HCT116 (cell line): ENCODE data around the gene FAM20C. TPM values are rescaled to one million over a fixed set of nuclear protein-coding genes. Genes with fewer than 3 reads are reported as not detected.

Source experiments
- ATAC-seq: fragments of 200-7000 bp; cut with Tn5 transposase; 2 replicates; pipeline ENCODE4 v1.9.1; 2020; ENCODE audit warnings: mild to moderate bottlenecking, moderate library complexity
- BruUV-seq: library from RNA; stranded (reverse); fragments of 400-500 nt; replicated peaks from 2 replicates; lab custom pipeline; 2021; lab: Mats Ljungman, UMichigan
- CTCF ChIA-PET: fragments of 300-600 bp; sonication (Branson Sonifier 250); formaldehyde crosslinking; loops from one replicate; lab custom pipeline; 2021; ENCODE audit warnings: antibody characterized with exemption; lab: Charles Lee
- POLR2A ChIA-PET: fragments of 300-600, 350-600 bp; sonication (Branson Sonifier 250); formaldehyde crosslinking; loops from one replicate; lab custom pipeline; 2021; ENCODE audit warnings: antibody characterized with exemption; lab: Charles Lee
- RAD21 ChIA-PET, 2 experiments: fragments of 300-600 bp; sonication (Branson Sonifier 250); formaldehyde crosslinking; loops; one replicate each; lab custom pipeline; 2023; ENCODE audit warnings: low total read pairs in 2 of 2; ENCODE audit not compliant: uncharacterized antibody in 2 of 2, unreplicated experiment in 2 of 2, low non-redundant PET in 1 of 2; lab: Charles Lee
- DNase-seq: peaks from one replicate; pipeline ENCODE4 v3.0.0-alpha.2; 2010; ENCODE audit warnings: low read depth, low spot score
- H2AFZ ChIP-seq: fragments of 200-600 bp; shearing (Covaris generic), sonication (generic); 2 replicates; pipeline ENCODE4 v1.6.1; 2017; ENCODE audit warnings: low read depth, mixed run types, mixed read lengths, antibody characterized with exemption, low read length; ENCODE audit not compliant: poor library complexity, severe bottlenecking
- H3K27ac ChIP-seq: 2 replicates; pipeline ENCODE4 v1.5.1; 2012; ENCODE audit warnings: low read depth, low read length
- H3K27me3 ChIP-seq: fragments of 200-600 bp; sonication (generic); 2 replicates; pipeline ENCODE4 v1.6.1; 2016; ENCODE audit warnings: mixed run types, low read length, mixed read lengths; ENCODE audit not compliant: insufficient read depth
- H3K36me3 ChIP-seq, 2 experiments: fragments of 200-500 bp in 1 of 2; fragments of 200-600 bp in 1 of 2; sonication (Bioruptor generic) in 1 of 2; sonication (generic) in 1 of 2; 2 replicates each; pipeline versions ENCODE4 v1.5.1 to v1.6.1; 2014 to 2016; ENCODE audit warnings: low read length in 2 of 2, inconsistent platforms in 1 of 2, mixed read lengths in 1 of 2, mixed run types in 1 of 2; ENCODE audit not compliant: insufficient read depth in 2 of 2, control insufficient read depth in 1 of 2
- H3K4me1 ChIP-seq, 2 experiments: fragments of 200-600 bp in 1 of 2; sonication (generic) in 1 of 2; 2 replicates each; pipeline versions ENCODE4 v1.5.1 to v1.6.1; 2012 to 2017; ENCODE audit warnings: low read length in 2 of 2, inconsistent platforms in 1 of 2, mild to moderate bottlenecking in 1 of 2, mixed read lengths in 1 of 2, mixed run types in 1 of 2, moderate library complexity in 1 of 2; ENCODE audit not compliant: insufficient read depth in 2 of 2, control insufficient read depth in 1 of 2
- H3K4me2 ChIP-seq: fragments of 200-600 bp; sonication (generic); 2 replicates; pipeline ENCODE4 v1.6.1; 2017; ENCODE audit warnings: mixed run types, low read length, mixed read lengths
- H3K4me3 ChIP-seq, 2 experiments: fragments of 200-600 bp in 1 of 2; sonication (generic) in 1 of 2; replicated peaks in 1 of 2; 2 replicates each; pipeline ENCODE4 v1.5.1; 2011 to 2016; ENCODE audit warnings: low read length in 2 of 2, control low read depth in 1 of 2, low read depth in 1 of 2, mild to moderate bottlenecking in 1 of 2, mixed read lengths in 1 of 2, mixed run types in 1 of 2
- H3K79me2 ChIP-seq: fragments of 200-600 bp; sonication (generic); 2 replicates; pipeline ENCODE4 v1.6.1; 2017; ENCODE audit warnings: mild to moderate bottlenecking, mixed run types, low read length, moderate library complexity, mixed read lengths; ENCODE audit not compliant: insufficient read depth
- H3K9ac ChIP-seq: fragments of 200-600 bp; sonication (generic); 2 replicates; pipeline ENCODE4 v1.6.1; 2016; ENCODE audit warnings: low read length, mixed read lengths
- H3K9me2 ChIP-seq: fragments of 200-600 bp; sonication (generic), shearing (Covaris generic); 2 replicates; pipeline ENCODE4 v1.6.1; 2017; ENCODE audit warnings: mixed run types, mild to moderate bottlenecking, moderate library complexity; ENCODE audit not compliant: insufficient read depth
- H3K9me3 ChIP-seq, 2 experiments: fragments of 200-500 bp in 1 of 2; fragments of 200-600 bp in 1 of 2; sonication (Bioruptor generic) in 1 of 2; sonication (generic) in 1 of 2; 2 replicates each; pipeline ENCODE4 v1.6.1; 2014 to 2017; ENCODE audit warnings: low read length in 2 of 2, mixed read lengths in 2 of 2, inconsistent platforms in 1 of 2, low read depth in 1 of 2, mild to moderate bottlenecking in 1 of 2, mixed run types in 1 of 2, moderate library complexity in 1 of 2; ENCODE audit not compliant: control insufficient read depth in 1 of 2, insufficient read depth in 1 of 2
- H4K20me1 ChIP-seq: fragments of 200-600 bp; sonication (generic), shearing (Covaris generic); 2 replicates; pipeline ENCODE4 v1.6.1; 2017; ENCODE audit warnings: mixed run types, mild to moderate bottlenecking, moderate library complexity; ENCODE audit not compliant: insufficient read depth
- CTCF ChIP-seq, 3 experiments: fragments of 200-600 bp in 1 of 3; sonication (generic) in 1 of 3; IDR thresholded peaks in 2 of 3; conservative IDR thresholded peaks in 1 of 3; 2 replicates each; pipeline ENCODE4 v1.5.1; 2012 to 2017; ENCODE audit warnings: low read depth in 2 of 3, low read length in 2 of 3, antibody characterized with exemption in 1 of 3, borderline replicate concordance in 1 of 3, control low read depth in 1 of 3, mild to moderate bottlenecking in 1 of 3, mixed read lengths in 1 of 3, mixed run types in 1 of 3, moderate library complexity in 1 of 3; ENCODE audit not compliant: insufficient read depth in 1 of 3
- EGR1 ChIP-seq: IDR thresholded peaks from 2 replicates; pipeline ENCODE4 v1.6.1; 2012; ENCODE audit warnings: low read depth
- ELF1 ChIP-seq: IDR thresholded peaks from 2 replicates; pipeline ENCODE4 v1.6.1; 2012; ENCODE audit warnings: low read depth, borderline replicate concordance
- EZH2phosphoT487 ChIP-seq: fragments of 200-600 bp; IDR thresholded peaks from 2 replicates; pipeline ENCODE4 v1.6.1; 2018; ENCODE audit warnings: antibody characterized with exemption, borderline replicate concordance
- FOSL1 ChIP-seq: IDR thresholded peaks from 2 replicates; pipeline ENCODE4 v1.6.1; 2012; ENCODE audit warnings: low read depth
- POLR2A ChIP-seq: IDR thresholded peaks from 2 replicates; pipeline ENCODE4 v1.7.0; 2011; ENCODE audit warnings: borderline replicate concordance; ENCODE audit not compliant: insufficient read depth, insufficient read length; ENCODE audit errors: extremely low read depth
- REST ChIP-seq: IDR thresholded peaks from 2 replicates; pipeline ENCODE4 v1.6.1; 2012; ENCODE audit warnings: low read depth
- SIN3A ChIP-seq: IDR thresholded peaks from 2 replicates; pipeline ENCODE4 v1.6.1; 2012; ENCODE audit warnings: low read depth
- SRF ChIP-seq: IDR thresholded peaks from 2 replicates; pipeline ENCODE4 v1.6.1; 2012; ENCODE audit warnings: low read depth
- YY1 ChIP-seq: IDR thresholded peaks from 2 replicates; pipeline ENCODE4 v1.6.1; 2011; ENCODE audit warnings: low read length, low read depth, moderate library complexity, mild to moderate bottlenecking; ENCODE audit not compliant: insufficient replicate concordance; ENCODE audit errors: extremely low read depth
- intact Hi-C: fragments of 100-400 bp; cut with micrococcal nuclease; formaldehyde crosslinking; loops from 2 replicates; pipeline ENCODE4 v1.10.0; 2022
- total RNA-seq: library from RNA; stranded (reverse); gene quantifications from one replicate; pipeline ENCODE4 v1.2.1, GENCODE V29; 2021; ENCODE audit not compliant: unreplicated experiment
- TF ChIP-seq, protein P1 (sequence below): IDR thresholded peaks from 2 replicates; pipeline ENCODE4 v1.6.1; 2012

Gene FAM20C
- total RNA-seq, 1 experiment from 2014 or later: 27.1 TPM

GRCh38 chr7:299169-299568 is 106.8 kb downstream of the FAM20C start:
- RAD21 ChIA-PET: no interaction called here
- no peak overlapping the region for H3K9ac ChIP-seq
- BruUV-seq: no TSS peak
- H4K20me1 ChIP-seq: no peaks in the 10 kb centered on the region
- TF ChIP-seq REST (no peak), EZH2phosphoT487 (no peak), CTCF (IDR thresholded peaks at IDR 0.05 in 2 of 3, conservative IDR thresholded peaks at IDR 0.05 in 1 of 3; ENCODE audit: borderline replicate concordance in 1 of 3, insufficient read depth in 1 of 3, low read depth in 2 of 3, low read length in 2 of 3) (no peak), YY1 (no peak), ELF1 (no peak), POLR2A (no peak), EGR1 (no peak), FOSL1 (no peak), SIN3A (no peak), SRF (no peak)
- TF ChIP-seq, protein P1, sequence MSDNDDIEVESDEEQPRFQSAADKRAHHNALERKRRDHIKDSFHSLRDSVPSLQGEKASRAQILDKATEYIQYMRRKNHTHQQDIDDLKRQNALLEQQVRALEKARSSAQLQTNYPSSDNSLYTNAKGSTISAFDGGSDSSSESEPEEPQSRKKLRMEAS: no peak
- H3K27ac ChIP-seq: no peak overlapping the region
- H3K4me1 ChIP-seq: no peaks in the 10 kb centered on the region
- CTCF ChIA-PET: no interaction called here
- DNase-seq: no peak
- H3K79me2 ChIP-seq: no peaks in the 10 kb centered on the region
- intact Hi-C loops: no loop called here
- no peaks in the 10 kb centered on the region for H3K27me3 ChIP-seq
- H3K9me2 ChIP-seq: no peaks in the 10 kb centered on the region
- H3K4me2 ChIP-seq: no peak overlapping the region
- H3K9me3 ChIP-seq: no peaks in the 10 kb centered on the region
- POLR2A ChIA-PET: no interaction called here
- H3K36me3 ChIP-seq: no peaks in the 10 kb centered on the region
- no peak overlapping the region for H2AFZ ChIP-seq
- no peak overlapping the region for H3K4me3 ChIP-seq
- ATAC-seq: no peak
